Endothelial cell of umbilical vein (primary cell): Measurements from ENCODE around the gene GZMM. TPM values are rescaled to one million over a fixed set of nuclear protein-coding genes. Genes with fewer than 3 reads are reported as not detected.

Source experiments
- BruUV-seq: library from RNA; stranded (reverse); fragments of 400-500 nt; replicated peaks from 2 replicates; lab custom pipeline; 2021; lab: Mats Ljungman, UMichigan
- CTCF ChIA-PET: fragments of 300-600, 350-600 bp; sonication (Branson Sonifier 250); formaldehyde crosslinking; loops from one replicate; lab custom pipeline; 2021; ENCODE audit warnings: antibody characterized with exemption, inconsistent platforms; lab: Charles Lee
- POLR2A ChIA-PET: fragments of 300-600, 350-600 bp; sonication (Branson Sonifier 250); formaldehyde crosslinking; loops from one replicate; lab custom pipeline; 2021; ENCODE audit warnings: antibody characterized with exemption, inconsistent platforms; lab: Charles Lee
- DNase-seq: peaks from one replicate; pipeline ENCODE4 v3.0.0-alpha.2; 2011; ENCODE audit warnings: low read depth, low spot score
- FAIRE-seq: peaks from 2 replicates; lab custom pipeline; 2011; peaks lifted over from hg19 to GRCh38; lab: Jason Lieb, UNC
- H2AFZ ChIP-seq: 2 replicates; pipeline ENCODE4 v1.6.0; 2012; ENCODE audit warnings: low read depth, low read length, control low read depth, inconsistent platforms
- H3K27ac ChIP-seq: 2 replicates; pipeline ENCODE4 v1.5.1; 2011; ENCODE audit warnings: low read depth, mild to moderate bottlenecking, control low read depth, low read length, moderate library complexity; ENCODE audit not compliant: insufficient read depth
- H3K27me3 ChIP-seq, 2 experiments: 2 replicates each; pipeline versions ENCODE4 v1.6.0 to v1.6.1; 2011; ENCODE audit warnings: low read length in 2 of 2, mixed read lengths in 1 of 2; ENCODE audit not compliant: control insufficient read depth in 2 of 2, insufficient read depth in 2 of 2
- H3K36me3 ChIP-seq, 2 experiments: 2 replicates in 1 of 2; 3 replicates in 1 of 2; pipeline ENCODE4 v1.5.1; 2011; ENCODE audit warnings: low read length in 2 of 2, mild to moderate bottlenecking in 1 of 2, moderate library complexity in 1 of 2; ENCODE audit not compliant: control insufficient read depth in 2 of 2, insufficient read depth in 2 of 2; ENCODE audit errors: extremely low read depth in 1 of 2
- H3K4me1 ChIP-seq: 3 replicates; pipeline ENCODE4 v1.5.1; 2011; ENCODE audit warnings: mild to moderate bottlenecking, low read length; ENCODE audit not compliant: control insufficient read depth, insufficient read depth; ENCODE audit errors: extremely low read depth
- H3K4me2 ChIP-seq: 2 replicates; pipeline ENCODE4 v1.6.1; 2011; ENCODE audit warnings: low read length, control low read depth, mixed read lengths; ENCODE audit not compliant: insufficient read depth
- H3K4me3 ChIP-seq, 3 experiments: fragments of 200-600 bp in 1 of 3; sonication (generic), shearing (Covaris generic) in 1 of 3; replicated peaks in 1 of 3; 2 replicates each; pipeline ENCODE4 v1.5.1; 2011 to 2016; ENCODE audit warnings: control low read depth in 3 of 3, low read length in 3 of 3, mild to moderate bottlenecking in 2 of 3, inconsistent platforms in 1 of 3, low read depth in 1 of 3, moderate library complexity in 1 of 3; ENCODE audit not compliant: insufficient read depth in 1 of 3
- H3K79me2 ChIP-seq: 2 replicates; pipeline ENCODE4 v1.6.0; 2012; ENCODE audit warnings: low read length, inconsistent platforms; ENCODE audit not compliant: control insufficient read depth, insufficient read depth
- H3K9ac ChIP-seq: replicated peaks from 2 replicates; pipeline ENCODE3; 2011; ENCODE audit warnings: low read length, control low read depth; ENCODE audit not compliant: insufficient read depth; ENCODE audit errors: extremely low read depth
- H3K9me1 ChIP-seq: replicated peaks from 3 replicates; pipeline ENCODE4 v1.6.0; 2011; ENCODE audit warnings: mild to moderate bottlenecking, low read length; ENCODE audit not compliant: control insufficient read depth, insufficient read depth; ENCODE audit errors: extremely low read depth
- H3K9me3 ChIP-seq: replicated peaks from 2 replicates; pipeline ENCODE4 v1.5.1; 2012; ENCODE audit warnings: low read length, inconsistent platforms; ENCODE audit not compliant: control insufficient read depth, insufficient read depth
- H4K20me1 ChIP-seq: replicated peaks from 2 replicates; pipeline ENCODE3; 2011; ENCODE audit warnings: mild to moderate bottlenecking, low read length; ENCODE audit not compliant: control insufficient read depth, insufficient read depth; ENCODE audit errors: extremely low read depth
- CTCF ChIP-seq, 2 donors: IDR thresholded peaks; 1 replicate in 1 of 2; 2 replicates in 1 of 2; pipeline ENCODE4 v1.5.1; 2011; ENCODE audit warnings: low read length in 2 of 2, mild to moderate bottlenecking in 2 of 2, moderate library complexity in 2 of 2, control low read depth in 1 of 2, inconsistent platforms in 1 of 2, low read depth in 1 of 2; ENCODE audit not compliant: insufficient read depth in 1 of 2; ENCODE audit errors: extremely low read depth in 1 of 2
- EZH2 ChIP-seq: IDR thresholded peaks from 2 replicates; pipeline ENCODE4 v1.6.1; 2012; ENCODE audit warnings: borderline replicate concordance, low read depth, mild to moderate bottlenecking, moderate library complexity, low read length, inconsistent platforms; ENCODE audit not compliant: severe bottlenecking
- GATA2 ChIP-seq: IDR thresholded peaks from 2 replicates; pipeline ENCODE4 v1.7.0; 2011; ENCODE audit warnings: low read depth, mild to moderate bottlenecking, moderate library complexity, mixed read lengths, low read length; ENCODE audit not compliant: insufficient read length, insufficient read depth
- JUN ChIP-seq: IDR thresholded peaks from 2 replicates; pipeline ENCODE4 v1.6.1; 2011; ENCODE audit warnings: borderline replicate concordance, low read depth; ENCODE audit not compliant: insufficient read length, insufficient read depth
- MAX ChIP-seq: IDR thresholded peaks from 2 replicates; pipeline ENCODE4 v1.6.1; 2011; ENCODE audit not compliant: insufficient read depth, insufficient read length
- MYC ChIP-seq: IDR thresholded peaks from one replicate; pipeline ENCODE4 v1.6.1; 2011; ENCODE audit warnings: mild to moderate bottlenecking, low read depth, low read length
- POLR2A ChIP-seq: IDR thresholded peaks from 2 replicates; pipeline ENCODE4 v1.6.1; 2012; ENCODE audit warnings: low read depth, mild to moderate bottlenecking, control low read depth, low read length
- POLR2AphosphoS5 ChIP-seq: IDR thresholded peaks from 2 replicates; pipeline ENCODE4 v1.6.1; 2012; ENCODE audit warnings: low read depth, mild to moderate bottlenecking, control low read depth, low read length, moderate library complexity; ENCODE audit not compliant: insufficient read depth
- dilution Hi-C: fragments of 300-500 bp; cut with MboI; formaldehyde crosslinking; loops from one replicate; pipeline ENCODE4 v1.15.0; 2019; ENCODE audit warnings: low sequenced_read_pairs; ENCODE audit not compliant: extremely low pct_ligation_motif_present
- intact Hi-C: fragments of 100-400 bp; cut with micrococcal nuclease; formaldehyde crosslinking; loops from one replicate; pipeline ENCODE4 v1.10.0; 2022
- polyA plus RNA-seq, 4 experiments: library from polyadenylated mRNA; depleted of rRNA in 3 of 4; stranded (reverse) in 3 of 4; unstranded in 1 of 4; fragments of >200 nt; gene quantifications; 2 replicates each; pipeline versions ENCODE4 v1.2.1 to v1.2.3, GENCODE V29; 2011 to 2012; ENCODE audit warnings: missing spikeins in 1 of 4
- total RNA-seq: library from RNA; stranded (reverse); gene quantifications from 2 replicates; pipeline ENCODE4 v1.2.3, GENCODE V29; 2021

GZMM gene
- total and polyA plus RNA-seq, 2 donors (not counting 3 experiments of a cell fraction or from before 2014, with no cell fraction given): not detected

DNA sequence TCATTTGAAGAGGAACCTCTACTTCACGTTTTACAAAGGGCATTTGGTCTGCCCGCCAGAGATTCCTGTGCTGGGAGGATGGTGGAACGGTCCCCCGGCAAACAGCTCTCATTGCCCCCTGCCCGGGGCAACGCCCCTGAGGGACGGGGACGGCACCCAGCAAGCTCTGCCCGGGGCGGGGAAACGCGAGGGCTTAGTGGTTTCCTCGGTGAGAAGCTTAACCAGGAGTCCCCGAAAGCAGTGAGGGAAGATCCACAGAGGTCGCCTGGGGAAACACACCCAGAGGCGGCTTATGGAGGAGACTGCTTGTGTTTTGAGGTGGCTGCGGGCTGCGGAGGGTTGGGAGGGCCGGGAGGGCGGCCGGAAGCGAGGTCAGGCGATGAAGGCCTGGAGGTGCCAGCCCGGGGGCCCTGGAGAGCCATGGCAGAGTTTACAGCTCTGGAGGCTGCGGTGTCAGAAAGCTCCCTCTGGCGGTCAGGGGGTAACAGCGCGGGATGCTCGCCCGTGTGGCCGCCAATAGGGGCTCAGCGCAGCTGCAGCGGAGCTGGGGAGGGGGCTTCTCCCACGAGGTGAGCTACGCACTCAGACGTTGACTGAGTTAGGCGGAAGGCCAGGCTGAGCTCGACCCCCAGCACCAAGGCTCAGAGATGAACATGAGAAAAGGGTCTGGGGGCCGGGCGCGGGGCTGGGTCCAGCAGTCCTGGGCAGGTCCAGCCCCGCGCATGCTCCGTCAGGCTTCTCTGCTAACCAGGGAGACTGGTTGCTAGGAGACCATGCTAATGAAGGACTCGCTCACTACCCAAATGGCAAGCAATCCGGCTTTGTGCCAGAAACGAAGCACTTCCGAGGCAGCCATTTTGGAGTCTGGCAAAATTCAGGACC lies 37.2 kb upstream of the GZMM start:
- Histone ChIP-seq H3K27me3 (no peaks in the 10 kb centered on the region), H3K9ac (peak overlapping the region; percentile 78), H3K27ac (peak overlapping the region; percentile 87), H3K36me3 (no peaks in the 10 kb centered on the region), H3K79me2 (peaks cover 8% of the 10 kb centered on the region), H3K4me2 (peak overlapping the region; percentile 32), H3K9me1 (no peaks in the 10 kb centered on the region), H2AFZ (peak overlapping the region; percentile 63), H3K4me3 (peak overlapping the region; percentile 26 to 91 (median 65)), H3K9me3 (no peaks in the 10 kb centered on the region), H4K20me1 (no peaks in the 10 kb centered on the region), H3K4me1 (peaks cover 18% of the 10 kb centered on the region)
- ChIA-PET POLR2A (interaction anchor here (0.6 to 0.9 kb wide), 3 partner anchors 65 to 226 kb away, joined by 3 read pairs; no protein-coding TSS in a partner anchor), CTCF (interaction anchor here (0.6 to 1.5 kb wide), 26 partner anchors 9 to 502 kb away, joined by 3 to 28 read pairs (median 4); partner anchors contain the start of genes CDC34 and MADCAM1)
- intact Hi-C loops: loop anchor here (1.0 to 10.0 kb wide), 3 partner anchors 17 to 212 kb away; partner anchors contain the start of gene PLPP2
- dilution Hi-C loops: no loop called here
- no TSS peak for BruUV-seq
- FAIRE-seq: peak; percentile 100
- TF ChIP-seq POLR2A: no peak
- no peak for TF ChIP-seq MAX
- no peak for TF ChIP-seq EZH2
- TF ChIP-seq GATA2: no peak
- TF ChIP-seq JUN: no peak
- peak; percentile 42 for TF ChIP-seq MYC
- peak; percentile 97 to 100 for TF ChIP-seq CTCF (IDR thresholded peaks at IDR 0.05; ENCODE audit: extremely low read depth in 1 of 2, insufficient read depth in 1 of 2, low read depth in 1 of 2, low read length in 2 of 2)
- TF ChIP-seq POLR2AphosphoS5: peak; percentile 10
- peak; percentile 100 for DNase-seq
